Epithelial cell of esophagus (primary cell): ENCODE measurements around the gene RCOR1.

Source experiments
- DNase-seq: peaks from one replicate; pipeline ENCODE4 v3.0.0; 2010; ENCODE audit warnings: low read depth
- H3K4me3 ChIP-seq: 2 replicates; pipeline ENCODE4 v1.5.1; 2011; ENCODE audit warnings: mild to moderate bottlenecking, low read length, control low read depth
- TF ChIP-seq, protein P1 (sequence below): IDR thresholded peaks from 2 replicates; pipeline ENCODE4 v1.5.1; 2011; ENCODE audit warnings: low read depth, mild to moderate bottlenecking, low read length, control low read depth, inconsistent platforms; ENCODE audit not compliant: insufficient read depth; ENCODE audit errors: missing control alignments

Gene RCOR1

GRCh38 chr14:102768223-102769048, 176.0 kb downstream of the RCOR1 start:
- TF ChIP-seq, protein P1, sequence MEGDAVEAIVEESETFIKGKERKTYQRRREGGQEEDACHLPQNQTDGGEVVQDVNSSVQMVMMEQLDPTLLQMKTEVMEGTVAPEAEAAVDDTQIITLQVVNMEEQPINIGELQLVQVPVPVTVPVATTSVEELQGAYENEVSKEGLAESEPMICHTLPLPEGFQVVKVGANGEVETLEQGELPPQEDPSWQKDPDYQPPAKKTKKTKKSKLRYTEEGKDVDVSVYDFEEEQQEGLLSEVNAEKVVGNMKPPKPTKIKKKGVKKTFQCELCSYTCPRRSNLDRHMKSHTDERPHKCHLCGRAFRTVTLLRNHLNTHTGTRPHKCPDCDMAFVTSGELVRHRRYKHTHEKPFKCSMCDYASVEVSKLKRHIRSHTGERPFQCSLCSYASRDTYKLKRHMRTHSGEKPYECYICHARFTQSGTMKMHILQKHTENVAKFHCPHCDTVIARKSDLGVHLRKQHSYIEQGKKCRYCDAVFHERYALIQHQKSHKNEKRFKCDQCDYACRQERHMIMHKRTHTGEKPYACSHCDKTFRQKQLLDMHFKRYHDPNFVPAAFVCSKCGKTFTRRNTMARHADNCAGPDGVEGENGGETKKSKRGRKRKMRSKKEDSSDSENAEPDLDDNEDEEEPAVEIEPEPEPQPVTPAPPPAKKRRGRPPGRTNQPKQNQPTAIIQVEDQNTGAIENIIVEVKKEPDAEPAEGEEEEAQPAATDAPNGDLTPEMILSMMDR: no peak
- no peak overlapping the region for H3K4me3 ChIP-seq
- DNase-seq: no peak

DNA sequence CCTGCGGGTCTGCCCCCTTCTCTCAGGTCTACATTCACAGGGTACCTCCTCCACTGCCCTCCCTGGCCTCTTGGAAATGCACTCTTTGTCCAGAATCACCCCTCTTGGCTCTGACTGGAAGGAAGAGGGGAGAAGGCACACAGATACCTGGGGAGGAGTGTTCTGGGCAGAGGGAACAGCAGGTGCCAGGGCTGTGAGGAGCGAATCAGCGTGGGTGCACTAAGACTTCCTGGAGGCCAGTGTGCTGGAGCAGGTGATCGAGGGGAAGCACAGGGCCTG, 176.5 kb downstream of the RCOR1 start:
- TF ChIP-seq, protein P1: no peak
- DNase-seq: no peak
- H3K4me3 ChIP-seq: no peak overlapping the region

DNA sequence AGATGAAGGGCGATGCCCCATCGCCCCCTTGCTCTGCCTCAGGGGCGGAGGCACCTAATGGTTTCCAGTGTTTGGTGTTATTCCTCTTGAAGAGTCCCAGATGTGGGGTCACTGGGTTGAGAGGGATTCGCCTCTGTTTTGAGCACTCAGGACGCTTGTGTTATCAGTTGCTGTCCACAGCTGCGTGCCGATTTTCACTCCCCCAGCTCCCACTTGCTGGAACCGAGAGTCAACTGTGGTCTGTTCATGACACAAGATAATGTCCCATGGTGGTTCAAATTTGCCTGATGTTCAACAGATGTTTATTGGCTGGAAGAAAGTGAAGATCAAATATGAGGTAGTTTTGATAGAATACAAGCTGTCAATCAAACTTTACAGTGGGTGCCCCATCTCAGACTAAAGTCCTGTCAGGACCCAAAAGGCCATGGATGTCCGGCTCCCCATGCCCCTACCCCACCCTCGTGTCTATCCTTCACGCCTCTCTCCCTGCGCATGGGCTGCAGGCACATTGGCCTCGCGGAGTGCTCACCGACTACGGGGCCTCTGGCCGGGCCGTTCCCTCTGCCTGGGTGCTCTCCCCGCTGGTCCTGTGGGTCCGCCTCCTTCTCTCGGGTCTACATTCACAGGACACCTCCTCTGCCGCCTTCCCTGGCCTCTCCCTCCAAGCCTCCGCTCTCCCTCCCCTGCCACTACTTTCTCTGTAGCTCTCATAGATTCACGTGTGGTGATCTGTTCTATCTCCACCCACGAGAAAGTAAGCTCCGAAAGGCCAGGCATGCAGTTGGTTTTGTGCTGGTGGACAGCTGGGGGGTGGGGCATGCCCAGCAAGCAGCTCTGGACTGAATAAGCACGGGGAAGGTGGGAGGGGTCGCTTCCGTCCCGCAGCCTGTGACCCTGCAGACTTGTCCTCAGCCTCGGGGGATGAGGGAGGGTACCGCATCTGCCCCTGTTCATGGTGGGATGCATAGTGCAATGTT, 178.0 kb downstream of the RCOR1 start:
- H3K4me3 ChIP-seq: no peak overlapping the region
- TF ChIP-seq, protein P1: no peak
- DNase-seq: no peak

GRCh38 chr14:102771144-102771543, 178.7 kb downstream of the RCOR1 start:
- TF ChIP-seq, protein P1: no peak
- no peak overlapping the region for H3K4me3 ChIP-seq

GRCh38 chr14:102772781-102773570, 180.5 kb downstream of the RCOR1 start:
- TF ChIP-seq, protein P1: no peak
- no peak for DNase-seq
- H3K4me3 ChIP-seq: no peak overlapping the region

More at GRCh38 chr14:102771144-102771543, 178.7 kb downstream of the RCOR1 start:
- DNase-seq: no peak

DNA sequence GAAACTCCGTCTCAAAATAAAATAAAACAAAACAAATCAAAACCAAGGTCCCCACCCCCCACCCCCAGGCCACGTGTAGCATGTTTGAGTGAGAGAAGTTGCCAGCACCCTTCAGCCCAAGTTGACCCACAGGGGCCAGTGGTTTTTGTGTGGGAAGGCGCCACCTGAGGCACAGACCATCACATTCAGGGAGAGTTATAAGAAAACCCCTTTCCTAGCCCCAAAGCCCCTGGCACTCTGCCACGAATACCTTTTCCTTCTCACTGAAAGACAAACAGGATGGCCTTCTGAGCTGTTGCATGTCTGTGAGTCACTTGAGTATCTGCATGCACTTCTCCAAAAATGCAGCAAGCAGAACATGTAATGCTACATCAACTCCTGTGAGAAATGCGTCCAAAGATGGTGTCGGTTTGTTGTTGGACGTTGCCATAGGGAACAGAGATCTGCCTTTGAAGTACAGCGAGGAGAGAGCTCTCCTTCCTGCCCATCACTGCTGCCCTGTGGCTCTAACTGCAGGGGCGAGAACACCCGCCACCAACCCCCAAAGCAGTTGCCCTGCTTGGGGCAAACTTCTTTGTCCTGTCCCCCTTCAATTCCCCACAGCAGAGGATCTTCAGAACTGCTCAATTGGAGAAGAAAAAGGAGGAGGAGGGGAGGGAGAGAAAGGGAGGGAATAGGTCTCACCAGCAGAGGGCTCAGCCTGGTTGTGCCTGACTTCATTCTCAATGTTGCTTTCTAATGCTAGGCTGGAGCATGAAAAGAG, 182.1 kb downstream of the RCOR1 start:
- DNase-seq: peak; percentile 81
- H3K4me3 ChIP-seq: no peak overlapping the region

More for the DNA sequence above, 182.1 kb downstream of the RCOR1 start:
- TF ChIP-seq, protein P1: peak; percentile 86
